Measurements from ENCODE around the gene CRB2.

CRB2 gene

DNA sequence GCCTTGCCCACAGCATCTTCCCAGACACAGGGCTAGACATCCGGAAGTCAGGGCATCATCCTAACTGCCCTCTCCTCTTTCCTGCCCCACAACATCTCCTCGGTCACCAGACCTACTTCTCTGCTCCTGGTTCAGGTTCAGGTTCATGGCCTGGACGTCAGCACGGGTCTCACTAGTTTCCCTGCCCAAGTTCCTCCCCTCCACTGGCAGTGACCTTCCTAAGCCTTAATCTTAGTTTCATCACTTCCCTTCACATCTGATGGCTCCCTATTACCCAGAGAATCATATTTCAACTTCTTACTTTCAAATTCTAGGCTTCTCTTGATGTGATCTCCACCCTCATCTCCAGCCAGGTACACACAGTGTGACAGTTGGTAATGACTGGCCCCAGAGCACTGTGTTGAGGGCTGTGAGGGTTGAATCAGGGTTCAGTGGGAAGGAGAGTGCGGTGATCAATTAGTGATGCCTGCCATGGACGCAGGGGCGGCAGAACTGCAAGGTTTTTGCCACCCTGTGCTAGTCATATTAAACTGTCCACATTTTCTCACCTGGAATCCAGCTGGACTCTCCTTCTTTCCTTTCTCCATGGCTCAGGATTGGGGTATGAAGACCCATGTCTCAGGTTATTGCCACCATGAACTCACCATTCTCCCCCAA is 34.3 kb upstream of the CRB2 start:
- FAIRE-seq (no peak), DNase-seq (ENCODE audit: insufficient read length, low spot score) (no peak)
- TF ChIP-seq, protein P1, sequence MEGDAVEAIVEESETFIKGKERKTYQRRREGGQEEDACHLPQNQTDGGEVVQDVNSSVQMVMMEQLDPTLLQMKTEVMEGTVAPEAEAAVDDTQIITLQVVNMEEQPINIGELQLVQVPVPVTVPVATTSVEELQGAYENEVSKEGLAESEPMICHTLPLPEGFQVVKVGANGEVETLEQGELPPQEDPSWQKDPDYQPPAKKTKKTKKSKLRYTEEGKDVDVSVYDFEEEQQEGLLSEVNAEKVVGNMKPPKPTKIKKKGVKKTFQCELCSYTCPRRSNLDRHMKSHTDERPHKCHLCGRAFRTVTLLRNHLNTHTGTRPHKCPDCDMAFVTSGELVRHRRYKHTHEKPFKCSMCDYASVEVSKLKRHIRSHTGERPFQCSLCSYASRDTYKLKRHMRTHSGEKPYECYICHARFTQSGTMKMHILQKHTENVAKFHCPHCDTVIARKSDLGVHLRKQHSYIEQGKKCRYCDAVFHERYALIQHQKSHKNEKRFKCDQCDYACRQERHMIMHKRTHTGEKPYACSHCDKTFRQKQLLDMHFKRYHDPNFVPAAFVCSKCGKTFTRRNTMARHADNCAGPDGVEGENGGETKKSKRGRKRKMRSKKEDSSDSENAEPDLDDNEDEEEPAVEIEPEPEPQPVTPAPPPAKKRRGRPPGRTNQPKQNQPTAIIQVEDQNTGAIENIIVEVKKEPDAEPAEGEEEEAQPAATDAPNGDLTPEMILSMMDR (IDR thresholded peaks at IDR 0.05; ENCODE audit: insufficient read depth, missing control alignments) = no peak

DNA sequence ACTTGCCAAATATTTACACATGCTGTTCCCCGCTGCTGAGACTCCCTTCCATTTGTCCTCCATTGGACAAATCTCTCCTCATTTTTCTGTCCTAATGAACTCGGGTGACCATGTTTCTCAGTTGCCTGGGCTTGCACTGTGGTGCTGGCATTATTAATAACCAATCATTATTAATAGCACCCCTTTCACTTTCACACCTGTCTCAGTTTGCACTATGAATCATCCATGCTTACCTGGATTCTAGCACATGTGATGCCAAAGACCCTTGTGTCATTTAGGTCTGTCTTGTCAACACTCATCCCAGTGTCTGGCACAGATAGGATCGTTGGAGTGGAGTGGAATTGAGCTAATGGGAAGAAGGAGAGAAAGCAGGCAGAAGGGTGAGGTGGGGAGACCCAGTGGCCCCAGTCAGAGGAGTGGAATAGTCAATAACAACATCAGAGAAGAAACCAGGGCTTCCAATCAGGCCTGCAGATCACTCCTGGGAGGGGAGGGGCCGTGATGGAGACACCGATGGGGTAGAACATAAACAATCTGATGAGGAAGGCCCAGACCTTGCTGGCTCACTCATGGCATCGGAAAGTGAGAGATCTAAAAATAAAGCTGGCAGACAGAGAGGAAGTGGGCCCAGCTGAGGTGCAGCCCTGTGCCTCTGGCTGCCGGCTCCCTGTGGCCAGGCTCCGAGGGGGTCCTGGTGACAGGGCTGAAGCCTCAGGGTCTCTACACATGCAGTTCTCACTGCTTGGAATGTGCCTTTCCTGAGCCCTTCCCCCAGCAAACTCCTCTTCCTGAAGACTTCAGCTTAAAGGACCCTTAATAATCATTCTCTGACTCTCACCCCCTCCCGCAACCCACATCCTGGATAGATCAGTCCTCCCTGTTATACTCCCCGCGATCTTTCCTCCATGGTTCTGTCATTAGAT is 33.5 kb upstream of the CRB2 start:
- DNase-seq (ENCODE audit: insufficient read length, low spot score) (no peak), FAIRE-seq (no peak)
- TF ChIP-seq, protein P1 (IDR thresholded peaks at IDR 0.05; ENCODE audit: insufficient read depth, missing control alignments) = no peak

DNA sequence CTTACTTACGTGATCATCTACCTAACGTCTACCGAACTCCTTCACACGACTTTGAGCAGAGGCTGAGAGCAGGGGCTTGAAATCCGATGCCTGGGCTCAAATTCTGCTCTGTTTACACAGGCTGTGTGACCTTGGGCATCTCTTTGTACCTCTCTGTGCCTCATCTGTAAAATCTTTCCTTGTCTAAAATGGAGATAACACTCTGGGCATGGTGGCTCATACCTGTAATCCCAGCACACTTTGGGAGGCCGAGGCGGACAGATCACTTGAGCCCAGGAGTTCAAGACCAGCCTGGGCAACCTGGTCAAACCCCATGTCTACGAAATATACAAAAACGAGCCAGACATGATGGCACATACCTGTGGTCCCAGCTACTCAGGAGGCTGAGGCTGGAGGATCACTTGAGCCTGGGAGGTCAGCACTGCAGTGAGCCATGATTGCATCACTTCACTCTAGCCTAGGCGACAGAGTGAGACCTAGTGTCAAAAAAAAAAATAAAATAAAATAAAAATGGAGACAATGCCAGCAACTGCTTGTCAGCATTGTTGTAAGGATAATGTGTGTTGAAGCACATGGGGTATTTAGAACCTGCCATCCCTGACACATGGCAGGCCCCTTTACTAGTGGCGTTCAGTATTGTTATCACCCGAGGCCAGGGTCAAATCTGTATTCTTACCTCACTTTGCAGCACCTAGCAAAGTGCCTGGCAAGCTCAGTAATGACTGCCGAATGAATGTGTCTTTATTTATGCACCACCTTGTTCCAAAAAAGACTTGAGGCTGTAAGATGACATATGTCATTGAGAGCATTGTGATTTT is 32.6 kb upstream of the CRB2 start:
- TF ChIP-seq, protein P1 (IDR thresholded peaks at IDR 0.05; ENCODE audit: insufficient read depth, missing control alignments) = no peak
- FAIRE-seq (no peak), DNase-seq (ENCODE audit: insufficient read length, low spot score) (no peak)

DNA sequence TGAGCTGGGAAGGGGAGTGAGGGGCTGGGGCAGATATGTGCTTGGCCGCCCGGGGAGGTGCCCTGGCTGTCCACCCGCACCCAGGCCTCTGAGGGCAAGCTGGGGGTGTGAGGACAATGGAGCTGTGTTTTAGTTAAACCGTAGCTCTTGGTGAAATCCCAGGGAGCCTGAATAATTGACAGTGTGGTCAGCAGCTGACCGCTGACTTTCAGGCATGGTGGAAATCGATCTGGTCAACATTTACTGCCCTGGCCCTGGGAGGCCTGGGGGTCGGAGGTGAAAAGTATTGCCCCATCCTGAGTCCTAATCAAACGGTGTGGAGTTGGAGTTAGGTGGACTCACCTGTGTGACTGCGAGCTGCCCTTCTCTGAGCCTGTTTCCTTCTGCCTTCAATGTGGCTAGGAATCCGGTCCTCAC is 31.2 kb upstream of the CRB2 start:
- no peak for DNase-seq (ENCODE audit: insufficient read length, low spot score)
- FAIRE-seq = no peak
- TF ChIP-seq, protein P1 (IDR thresholded peaks at IDR 0.05; ENCODE audit: insufficient read depth, missing control alignments) = no peak

DNA sequence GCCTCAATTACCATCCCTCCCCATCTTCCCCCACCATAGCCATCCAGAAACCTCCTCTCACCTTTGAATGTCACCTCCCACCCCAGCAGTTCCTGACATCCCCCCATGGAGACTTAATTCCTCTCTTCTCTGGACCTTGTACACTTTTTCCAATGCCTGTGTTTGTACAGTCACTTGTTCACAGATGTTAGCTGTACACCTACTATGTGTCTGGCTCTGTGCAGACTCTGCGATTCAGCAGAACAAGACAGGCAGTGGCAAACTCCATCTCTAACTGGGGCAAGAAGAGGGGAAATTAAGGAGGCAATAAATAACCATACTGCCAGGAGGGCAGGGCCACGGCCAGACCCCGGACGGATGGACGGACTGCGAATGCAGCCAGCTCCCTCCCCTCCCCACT is 29.8 kb upstream of the CRB2 start:
- no peak for FAIRE-seq

DNA sequence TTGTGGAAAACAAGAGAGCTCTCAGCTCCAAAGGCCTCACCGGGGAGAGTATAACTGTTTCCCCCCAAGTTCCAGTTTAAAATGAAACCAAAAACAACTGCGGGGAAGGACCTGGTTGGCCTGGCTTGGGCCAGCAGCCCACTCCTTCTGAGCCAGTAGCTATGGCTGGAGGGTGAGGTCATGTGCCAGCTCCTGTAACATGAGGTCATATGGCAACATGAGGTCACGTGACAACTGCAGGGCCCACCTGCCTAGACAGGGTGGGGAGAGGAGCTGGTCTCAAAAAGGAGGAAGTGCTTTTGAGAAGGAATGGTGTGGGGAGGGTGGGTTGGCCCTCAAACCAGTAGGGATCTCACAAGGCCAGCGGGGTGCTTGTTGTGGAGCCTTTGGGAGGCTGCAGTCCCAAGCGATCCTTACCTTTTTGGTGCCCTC is 29.3 kb upstream of the CRB2 start:
- DNase-seq (ENCODE audit: insufficient read length, low spot score) (no peak), FAIRE-seq (no peak)
- TF ChIP-seq, protein P1 (IDR thresholded peaks at IDR 0.05; ENCODE audit: insufficient read depth, missing control alignments) = no peak

More for the DNA sequence above, 29.8 kb upstream of the CRB2 start:
- DNase-seq (ENCODE audit: insufficient read length, low spot score) = no peak
- TF ChIP-seq, protein P1 (IDR thresholded peaks at IDR 0.05; ENCODE audit: insufficient read depth, missing control alignments) = no peak
